Stimulated activated CD8-positive, alpha-beta memory T cell treated with anti-CD3 and anti-CD28 coated beads, Interleukin-4, amount 100 ng/mL, for 1 hour (primary cell): ENCODE data around the gene AQP9.
"Not testable (repeated sequence)": the region's sequence is repeated elsewhere in the genome, so short reads cannot be mapped to it uniquely, and the experiment has no call there.

ENCODE experiments used
- DNase-seq, 2 donors: peaks; one replicate each; pipeline ENCODE4 v3.0.0-alpha.2; 2020; ENCODE audit warnings: low read depth in 2 of 2, low spot score in 1 of 2

AQP9 gene

DNA sequence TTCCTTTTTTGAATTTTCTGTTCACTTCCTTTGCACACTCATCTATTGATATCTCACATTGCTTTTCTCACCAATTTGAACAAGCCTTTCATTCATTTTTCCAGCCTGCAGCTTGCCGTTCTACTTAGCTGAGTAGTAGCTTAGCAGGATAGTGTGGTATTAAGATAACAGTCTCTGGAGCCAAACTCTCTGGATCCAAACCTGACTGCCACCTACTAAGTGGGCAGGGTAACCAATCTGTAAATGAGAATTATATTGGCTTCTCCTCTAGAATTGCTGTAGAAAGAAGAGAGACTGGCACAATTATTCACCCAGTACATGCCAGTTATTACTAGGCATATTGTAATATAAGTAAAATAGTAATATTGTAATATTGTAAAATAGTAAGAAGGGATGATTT lies 40.5 kb downstream of the AQP9 start:
- no peak for DNase-seq

- no peak for DNase-seq
Measured at GRCh38 chr15:58179206-58179605, 41.0 kb downstream of the AQP9 start.

DNA sequence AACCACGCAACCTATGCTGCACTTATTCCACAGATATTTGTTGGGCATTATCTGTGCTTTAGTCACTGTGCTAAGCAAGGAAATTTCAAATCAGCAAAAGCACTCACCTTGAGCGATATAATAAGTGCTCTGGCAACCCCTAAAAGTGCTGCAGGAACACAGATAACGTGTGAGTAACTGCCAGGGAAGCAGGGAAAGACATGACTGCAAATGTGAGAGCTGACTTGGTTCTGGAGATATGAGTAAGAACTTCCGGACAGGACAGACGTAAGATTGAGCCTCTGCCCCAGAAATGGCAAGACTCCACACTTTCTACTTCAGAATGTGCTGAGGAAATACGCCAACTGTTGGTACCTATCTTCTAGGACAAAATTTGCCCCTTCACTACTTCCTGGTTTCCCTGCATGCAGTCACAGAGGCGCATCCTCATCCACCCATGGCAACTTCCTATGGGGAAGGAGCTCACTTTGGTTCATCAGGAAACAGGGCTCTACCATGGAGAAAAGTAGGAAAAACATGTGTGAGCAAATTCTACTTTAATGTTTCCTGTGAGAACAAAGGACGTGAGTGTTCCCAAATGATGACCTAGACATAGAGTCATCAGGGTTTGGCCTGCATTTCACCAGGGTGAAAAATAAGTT lies 41.7 kb downstream of the AQP9 start:
- no peak for DNase-seq

DNA sequence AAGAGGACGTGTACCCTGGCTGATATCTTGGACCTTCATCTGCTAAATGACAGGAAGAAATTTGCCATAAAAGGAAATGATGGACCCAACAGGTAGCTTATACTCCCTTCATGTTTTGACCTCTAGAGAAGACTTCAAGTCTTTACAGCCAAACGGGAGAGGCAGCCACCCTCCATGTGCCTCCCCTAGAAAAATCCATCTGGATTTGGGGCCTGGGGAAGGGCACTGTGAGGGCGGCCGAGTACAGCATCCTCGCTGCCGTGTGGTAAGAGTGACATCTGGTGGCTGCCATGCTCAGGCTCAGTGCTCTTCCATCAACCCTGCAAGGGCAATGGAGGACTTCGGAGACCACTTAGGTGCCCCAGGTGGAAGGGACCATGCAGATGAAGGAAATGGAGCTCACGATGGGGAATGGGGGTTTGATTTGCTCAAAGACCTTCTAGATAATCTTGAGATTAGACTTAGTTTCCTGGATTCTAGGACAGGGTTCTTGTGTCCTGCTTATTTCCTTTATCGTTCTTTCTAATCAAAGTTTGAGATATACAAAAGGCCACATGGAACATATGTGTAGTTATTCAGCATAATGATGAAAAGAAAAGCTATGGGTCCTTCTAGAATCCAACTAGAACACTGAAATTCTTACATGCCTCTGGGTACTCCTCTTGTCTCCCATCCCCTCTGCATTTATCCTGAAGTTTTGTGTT lies 44.4 kb downstream of the AQP9 start:
- DNase-seq, result no peak

DNA sequence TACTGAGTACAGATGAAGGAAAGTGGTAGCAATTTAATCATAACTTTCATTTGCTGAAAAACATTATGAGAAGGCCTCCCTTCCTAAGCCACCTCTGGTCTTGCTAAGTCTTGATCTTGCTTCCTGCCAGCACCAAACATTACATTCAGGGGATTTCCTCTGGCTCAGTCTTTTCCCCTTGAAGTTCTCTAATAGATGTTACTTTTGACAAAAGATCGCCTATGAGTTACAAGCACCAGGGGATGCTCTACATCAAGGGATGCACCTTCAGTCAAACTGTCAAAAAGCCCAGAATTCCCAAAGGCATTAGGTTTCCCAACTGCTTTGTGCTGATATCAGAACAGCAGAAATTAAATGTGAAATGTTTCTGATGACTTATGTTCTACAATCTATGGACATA lies 47.3 kb downstream of the AQP9 start:
- no peak for DNase-seq

- no peak for DNase-seq
Measured at GRCh38 chr15:58189148-58189811, 51.1 kb downstream of the AQP9 start.

DNA sequence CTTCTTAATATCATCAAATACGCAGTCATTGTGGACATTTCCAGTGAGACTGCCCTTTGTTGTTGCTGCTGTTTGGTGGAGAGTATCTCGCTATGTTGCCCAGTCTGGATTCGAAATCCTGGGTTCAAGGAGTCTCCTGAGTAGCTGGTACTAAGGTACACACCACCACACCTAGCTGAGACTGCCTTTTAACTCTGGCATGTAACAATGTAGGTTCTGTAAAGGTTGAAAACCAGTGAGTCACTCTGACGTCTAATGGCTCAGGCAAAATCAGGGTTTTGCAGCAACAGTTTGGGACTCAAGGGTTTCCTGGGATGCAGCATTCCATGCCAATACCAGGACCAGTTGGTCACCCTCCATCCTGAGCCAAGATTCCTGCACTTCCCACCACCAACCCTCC lies 52.2 kb downstream of the AQP9 start:
- no peak for DNase-seq

DNA sequence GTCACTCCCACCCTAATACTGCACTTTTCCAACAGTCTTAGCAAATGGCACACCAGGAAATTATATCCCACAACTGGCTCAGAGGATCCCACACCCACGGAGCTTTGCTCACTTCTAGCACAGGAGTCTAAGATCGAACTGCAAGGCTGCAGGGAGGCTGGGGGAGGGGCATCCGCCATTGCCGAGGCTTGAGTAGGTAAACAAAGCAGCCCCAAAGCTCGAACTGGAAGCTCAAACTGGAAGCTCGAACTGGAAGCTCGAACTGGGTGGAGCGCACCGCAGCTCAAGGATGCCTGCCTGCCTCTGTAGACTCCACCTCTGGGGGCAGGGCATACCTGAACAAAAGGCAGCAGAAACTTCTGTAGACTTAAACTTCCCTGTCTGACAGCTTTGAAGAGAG lies 55.5 kb downstream of the AQP9 start:
- not testable (repeated sequence) for DNase-seq

DNA sequence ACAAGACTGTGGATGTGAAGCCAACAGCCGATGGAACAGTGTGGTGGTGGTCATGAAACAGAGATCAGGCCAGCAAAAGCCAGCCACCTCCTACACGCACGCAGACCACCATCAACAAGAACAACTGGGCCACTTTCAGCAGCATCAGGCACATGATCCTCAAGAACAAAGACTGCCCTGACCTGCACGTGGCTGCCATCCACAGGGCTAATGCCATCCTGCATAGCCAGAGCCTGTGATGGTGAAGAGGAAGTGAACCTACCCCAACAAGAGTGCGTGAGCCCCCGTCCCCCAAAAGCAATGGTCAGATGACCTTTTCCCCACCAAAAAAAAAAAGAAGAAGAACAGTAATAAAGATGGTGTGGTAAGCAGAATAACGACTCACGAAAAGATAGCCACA lies 62.6 kb downstream of the AQP9 start:
- no peak for DNase-seq

DNA sequence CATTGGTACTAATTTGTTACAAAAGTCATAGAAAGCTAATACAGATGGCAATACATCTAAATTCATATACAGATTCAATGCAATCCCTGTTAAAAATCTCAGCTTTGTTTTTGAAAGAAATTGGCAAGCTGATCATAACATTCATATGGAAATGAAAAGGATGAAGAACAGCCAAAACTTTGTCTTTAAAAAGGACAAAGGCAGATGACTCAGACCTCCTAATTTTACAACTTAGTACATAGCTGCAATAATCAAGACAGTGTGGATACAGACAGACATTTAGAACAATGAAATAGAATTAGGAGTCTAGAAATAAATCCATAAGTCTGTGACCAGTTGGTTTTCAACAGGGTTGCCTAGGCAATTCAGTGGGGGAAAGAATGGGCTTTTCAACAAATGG lies 63.3 kb downstream of the AQP9 start:
- DNase-seq, result no peak

GRCh38 chr15:58203537-58203936 lies 65.4 kb downstream of the AQP9 start:
- no peak for DNase-seq

DNA sequence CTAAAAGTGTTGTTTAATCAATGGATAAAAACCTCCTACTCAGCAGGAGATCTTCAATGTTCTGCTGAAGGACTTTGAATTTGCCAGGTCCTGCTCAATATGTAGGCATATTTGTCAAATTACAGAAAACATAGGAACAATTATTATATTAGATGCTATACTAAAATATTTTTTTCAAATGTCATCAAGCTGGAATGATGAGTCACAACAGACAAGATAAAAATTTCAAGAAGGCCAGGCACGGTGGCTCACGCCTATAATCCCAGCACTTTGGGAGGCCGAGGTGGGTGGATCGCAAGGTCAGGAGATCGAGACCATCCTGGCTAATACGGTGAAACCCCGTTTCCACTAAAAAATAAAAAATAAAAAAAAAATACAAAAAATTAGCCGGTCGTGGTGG lies 68.0 kb downstream of the AQP9 start:
- DNase-seq, result no peak

GRCh38 chr15:58208217-58208616 lies 70.0 kb downstream of the AQP9 start:
- not testable (repeated sequence) for DNase-seq

DNA sequence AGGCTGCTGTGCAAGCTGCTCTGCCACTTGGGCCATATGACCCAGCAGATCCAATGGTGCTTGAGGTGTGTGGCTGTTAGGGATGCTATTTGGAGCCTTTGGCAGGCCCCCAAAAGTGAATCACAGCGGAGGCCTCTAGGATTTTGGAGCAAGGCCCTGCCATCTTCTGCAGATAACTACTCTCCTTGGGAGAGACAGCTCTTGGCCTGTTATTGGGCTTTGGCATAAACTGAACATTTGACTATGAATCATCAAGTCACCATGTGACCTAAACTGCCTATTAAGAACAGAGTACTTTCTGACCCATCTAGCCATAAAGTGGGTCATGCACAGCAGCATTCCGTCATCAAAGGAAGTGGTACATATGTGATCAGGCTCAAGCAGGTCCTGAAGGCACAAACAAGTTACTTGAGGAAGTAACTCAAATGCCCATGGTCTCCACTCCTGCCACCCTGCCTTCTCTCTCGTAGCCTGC lies 70.9 kb downstream of the AQP9 start:
- DNase-seq, result not testable (repeated sequence)

DNA sequence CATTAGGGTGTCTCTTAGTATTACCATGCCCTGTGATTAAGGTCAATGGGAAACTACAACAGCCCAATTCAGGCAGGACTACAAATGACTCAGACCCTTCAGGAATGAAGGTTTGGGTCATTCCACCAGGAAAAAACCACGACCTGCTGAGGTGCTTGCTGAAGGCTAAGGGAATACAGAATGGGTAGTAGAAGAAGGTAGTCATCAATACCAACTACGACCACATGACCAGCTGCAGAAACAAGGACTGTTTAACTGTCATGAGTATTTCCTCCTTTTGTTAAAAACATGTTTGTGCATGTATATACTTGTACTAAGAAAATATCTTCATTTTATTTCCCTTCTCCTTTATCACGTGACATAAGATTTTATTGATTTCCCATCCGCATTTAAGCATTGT lies 71.8 kb downstream of the AQP9 start:
- DNase-seq, result not testable (repeated sequence)

DNA sequence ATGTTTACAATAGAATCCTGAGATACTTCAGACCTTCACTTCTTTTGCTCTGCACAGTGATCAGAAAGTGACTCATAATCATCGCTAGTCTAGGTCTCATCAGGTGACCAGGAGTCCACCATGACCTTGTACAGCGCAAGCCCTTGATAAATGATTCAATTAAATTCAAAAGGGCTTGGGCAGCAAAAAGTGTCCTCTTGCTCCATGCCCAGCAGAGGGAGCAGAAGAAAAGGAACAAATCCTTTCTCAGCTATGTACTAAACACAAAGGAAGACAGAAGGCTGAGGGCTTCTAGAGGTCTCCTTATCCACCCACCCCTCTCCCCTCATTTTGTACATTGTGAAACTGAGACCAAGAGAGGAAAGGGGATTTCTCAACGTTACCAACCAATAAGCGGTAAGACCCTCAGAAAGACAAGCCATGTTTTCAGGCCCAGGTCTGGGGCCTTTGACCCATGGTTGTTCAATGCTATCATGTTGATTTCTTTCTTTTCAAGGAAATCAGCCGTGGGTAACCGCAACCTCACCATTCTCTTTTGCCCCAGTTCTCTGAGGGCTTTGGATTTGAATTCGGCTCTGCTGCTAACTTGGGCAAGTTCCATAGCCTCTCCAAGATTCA lies 74.8 kb downstream of the AQP9 start:
- DNase-seq, result no peak

DNA sequence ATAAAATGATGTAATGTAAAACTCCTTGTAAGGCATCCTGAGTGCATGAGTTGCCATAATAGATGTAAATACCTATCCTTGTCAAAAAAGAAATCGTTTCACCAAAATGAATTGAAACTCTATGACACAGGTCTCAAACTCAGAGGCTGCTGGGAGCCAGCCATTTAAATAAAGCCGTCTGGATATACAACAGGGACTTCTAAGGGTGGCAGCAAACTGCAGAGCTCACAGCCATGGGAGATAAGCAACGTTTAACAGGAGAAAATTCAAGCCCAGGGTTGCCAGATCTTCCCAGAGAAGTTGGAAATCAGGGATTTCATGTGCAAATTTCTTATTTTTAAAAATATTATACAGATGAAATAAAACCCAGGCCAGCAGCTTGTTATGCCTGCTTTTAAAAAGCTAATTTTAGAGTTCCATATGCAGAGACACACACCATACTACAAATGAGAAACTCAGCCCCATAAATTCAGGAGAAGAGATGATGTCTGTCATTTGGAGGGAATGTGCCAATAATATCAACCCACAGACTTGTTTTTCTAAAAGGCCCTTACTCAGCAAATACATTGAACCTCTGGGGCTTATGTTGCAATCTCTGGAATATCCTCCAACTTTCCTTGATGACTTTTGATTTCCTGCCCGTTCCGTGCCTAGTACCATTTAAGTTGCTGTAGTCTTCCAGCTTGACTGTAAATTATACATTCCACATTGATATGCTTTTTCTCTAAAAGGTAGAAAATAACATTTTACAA lies 75.6 kb downstream of the AQP9 start:
- DNase-seq, result no peak

DNA sequence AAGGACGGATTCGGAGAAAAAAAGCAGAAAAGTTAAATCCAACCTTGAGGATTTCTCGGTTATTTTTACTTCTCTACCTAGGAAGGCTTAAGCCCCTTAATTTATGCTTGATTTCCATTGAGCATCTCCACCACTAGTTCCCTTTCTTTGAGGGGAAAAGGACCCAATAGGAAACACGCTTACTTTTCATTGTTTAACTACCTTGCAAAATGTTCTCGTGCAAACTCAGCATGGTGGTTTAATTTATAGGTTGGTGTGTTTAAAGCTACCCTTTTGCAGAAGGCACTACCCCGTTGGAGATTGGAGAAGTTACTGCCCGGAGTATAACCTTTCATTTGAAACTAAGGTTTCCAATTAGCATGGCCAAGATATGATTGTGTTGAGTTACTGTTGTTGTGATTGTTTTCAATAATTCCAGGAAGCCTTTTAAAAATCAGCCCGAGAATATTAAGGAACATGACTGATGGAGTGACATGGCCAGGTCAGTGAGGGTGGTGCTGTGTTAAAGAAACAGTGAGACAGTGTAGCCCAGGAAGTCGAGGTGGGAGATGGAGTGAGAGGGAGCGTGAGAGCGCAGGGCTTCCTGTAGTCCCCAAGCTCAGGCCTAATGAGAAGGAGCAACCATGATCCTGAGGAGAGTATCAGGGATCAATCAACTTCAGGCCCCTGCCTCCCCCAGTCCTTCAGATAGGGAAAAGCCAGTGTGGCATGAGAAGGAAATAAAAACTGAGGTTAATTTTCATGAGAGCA lies 76.6 kb downstream of the AQP9 start:
- DNase-seq, result no peak

- no peak for DNase-seq
Measured at GRCh38 chr15:58217460-58217859, 79.3 kb downstream of the AQP9 start.

GRCh38 chr15:58221591-58222241 lies 83.5 kb downstream of the AQP9 start:
- no peak for DNase-seq
